Hematopoietic multipotent progenitor cell treated with erythropoietin and hydrocortisone succinate and interleukin-3 and kit ligand, for 15 days (in vitro differentiated cells): ENCODE results near the gene LRTM2.

Experiments used
- DNase-seq: peaks from one replicate; pipeline ENCODE4 v3.0.0-alpha.2; 2015; ENCODE audit warnings: low spot score

The LRTM2 gene

GRCh38 chr12:1830401-1830845, 10.1 kb downstream of the LRTM2 start:
- DNase-seq = no peak

GRCh38 chr12:1830981-1831963, 10.9 kb downstream of the LRTM2 start:
- peak; percentile 24 for DNase-seq

GRCh38 chr12:1832801-1833595, 12.6 kb downstream of the LRTM2 start:
- DNase-seq = no peak

- DNase-seq = no peak
These were observed 13.2 kb downstream of the LRTM2 start for GRCh38 chr12:1833596-1834028.

- DNase-seq = no peak
These were observed 14.0 kb downstream of the LRTM2 start for GRCh38 chr12:1834186-1834925.

GRCh38 chr12:1835211-1836131, 15.1 kb downstream of the LRTM2 start:
- DNase-seq = no peak

- no peak for DNase-seq
These were observed 16.0 kb downstream of the LRTM2 start for GRCh38 chr12:1836241-1836803.

GRCh38 chr12:1836854-1837421, 16.6 kb downstream of the LRTM2 start:
- DNase-seq = peak; percentile 13

- DNase-seq = no peak
These were observed 17.3 kb downstream of the LRTM2 start for GRCh38 chr12:1837541-1838204.

- DNase-seq = no peak
These were observed 18.0 kb downstream of the LRTM2 start for GRCh38 chr12:1838205-1838993.

GRCh38 chr12:1838994-1839365, 18.6 kb downstream of the LRTM2 start:
- no peak for DNase-seq

GRCh38 chr12:1839464-1839863, 19.1 kb downstream of the LRTM2 start:
- no peak for DNase-seq

GRCh38 chr12:1839956-1840951, 19.9 kb downstream of the LRTM2 start:
- DNase-seq = no peak

- DNase-seq = no peak
These were observed 20.6 kb downstream of the LRTM2 start for GRCh38 chr12:1840981-1841425.

- DNase-seq = no peak
These were observed 21.3 kb downstream of the LRTM2 start for GRCh38 chr12:1841586-1842182.

GRCh38 chr12:1842183-1842904, 22.0 kb downstream of the LRTM2 start:
- DNase-seq = no peak
